Muscle layer of colon (tissue), 2 donors: ENCODE measurements around the gene ERCC8.

Source experiments
- H3K27ac ChIP-seq: one replicate; pipeline ENCODE4 v1.7.0; 2013; ENCODE audit warnings: low read depth, mild to moderate bottlenecking, low read length, moderate library complexity
- H3K27me3 ChIP-seq, 2 donors: one replicate each; pipeline ENCODE4 v1.7.0; 2013; ENCODE audit warnings: low read length in 2 of 2, mild to moderate bottlenecking in 2 of 2; ENCODE audit not compliant: insufficient read depth in 2 of 2, control insufficient read depth in 1 of 2
- H3K36me3 ChIP-seq: one replicate; pipeline ENCODE4 v1.7.0; 2013; ENCODE audit warnings: mild to moderate bottlenecking, low read length; ENCODE audit not compliant: insufficient read depth
- H3K4me1 ChIP-seq: one replicate; pipeline ENCODE4 v1.7.0; 2013; ENCODE audit warnings: mild to moderate bottlenecking, low read length; ENCODE audit not compliant: insufficient read depth
- H3K4me3 ChIP-seq, 2 donors: one replicate each; pipeline ENCODE4 v1.7.0; 2013; ENCODE audit warnings: low read length in 2 of 2, low read depth in 1 of 2, mild to moderate bottlenecking in 1 of 2, moderate library complexity in 1 of 2
- H3K9ac ChIP-seq: one replicate; pipeline ENCODE4 v1.7.0; 2013; ENCODE audit warnings: low read length
- H3K9me3 ChIP-seq: one replicate; pipeline ENCODE4 v1.7.0; 2013; ENCODE audit warnings: mild to moderate bottlenecking, low read length
- donor health status: abdominal sarcoma.
- donor health status: Adenocarcinoma of cecum.

The ERCC8 gene

GRCh38 chr5:60961685-60962084 is 16.8 kb upstream of the ERCC8 start:
- Histone ChIP-seq H3K36me3 (no peaks in the 10 kb centered on the region), H3K9me3 (no peaks in the 10 kb centered on the region), H3K4me3 (no peak overlapping the region), H3K9ac (no peak overlapping the region), H3K27me3 (no peaks in the 10 kb centered on the region), H3K27ac (no peak overlapping the region), H3K4me1 (no peaks in the 10 kb centered on the region)

DNA sequence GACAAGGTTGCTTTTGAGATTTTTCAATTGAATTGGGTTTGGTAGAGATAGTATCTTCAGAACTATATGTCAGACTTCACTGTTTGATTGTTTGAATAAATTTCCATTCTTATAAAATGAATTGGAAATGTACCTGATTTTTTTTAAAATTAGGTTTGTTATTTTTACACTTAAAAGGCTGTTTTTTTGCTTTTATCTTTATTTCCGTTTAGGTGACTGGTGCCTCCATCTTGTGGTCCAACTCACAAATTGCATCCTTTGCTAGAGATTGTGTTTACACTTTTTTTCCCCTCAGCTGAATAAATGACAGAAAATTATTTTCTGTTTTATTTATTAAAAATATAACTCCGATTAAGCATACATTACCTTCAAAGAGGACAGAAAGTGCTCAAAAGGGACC is 15.7 kb upstream of the ERCC8 start:
- no peak overlapping the region for H3K4me3 ChIP-seq
- no peak overlapping the region for H3K27ac ChIP-seq
- no peak overlapping the region for H3K9ac ChIP-seq
- H3K9me3 ChIP-seq = no peaks in the 10 kb centered on the region
- no peaks in the 10 kb centered on the region for H3K36me3 ChIP-seq
- H3K27me3 ChIP-seq = no peaks in the 10 kb centered on the region
- H3K4me1 ChIP-seq = no peaks in the 10 kb centered on the region

DNA sequence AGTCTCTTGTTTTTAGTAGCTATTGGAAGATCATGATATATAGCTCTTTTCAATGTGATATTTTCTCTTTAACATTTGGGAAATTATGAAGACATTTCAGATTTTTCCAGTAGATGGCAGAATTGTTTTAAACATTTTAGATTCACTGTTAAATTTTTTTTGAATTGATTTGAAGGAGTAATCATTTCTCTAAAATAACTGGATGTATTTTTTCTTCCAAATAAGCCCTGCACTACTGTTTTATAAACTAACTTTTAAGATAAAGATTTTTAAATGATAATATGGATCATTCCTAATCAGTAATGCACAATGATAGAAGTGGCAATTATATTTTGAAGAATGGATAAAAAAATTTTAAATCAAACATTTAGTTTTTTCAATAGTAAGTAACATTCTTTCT is 14.3 kb upstream of the ERCC8 start:
- no peaks in the 10 kb centered on the region for H3K27me3 ChIP-seq
- H3K36me3 ChIP-seq = no peaks in the 10 kb centered on the region
- H3K4me1 ChIP-seq = no peaks in the 10 kb centered on the region
- no peak overlapping the region for H3K9ac ChIP-seq
- no peaks in the 10 kb centered on the region for H3K9me3 ChIP-seq
- H3K4me3 ChIP-seq = no peak overlapping the region
- H3K27ac ChIP-seq = no peak overlapping the region

DNA sequence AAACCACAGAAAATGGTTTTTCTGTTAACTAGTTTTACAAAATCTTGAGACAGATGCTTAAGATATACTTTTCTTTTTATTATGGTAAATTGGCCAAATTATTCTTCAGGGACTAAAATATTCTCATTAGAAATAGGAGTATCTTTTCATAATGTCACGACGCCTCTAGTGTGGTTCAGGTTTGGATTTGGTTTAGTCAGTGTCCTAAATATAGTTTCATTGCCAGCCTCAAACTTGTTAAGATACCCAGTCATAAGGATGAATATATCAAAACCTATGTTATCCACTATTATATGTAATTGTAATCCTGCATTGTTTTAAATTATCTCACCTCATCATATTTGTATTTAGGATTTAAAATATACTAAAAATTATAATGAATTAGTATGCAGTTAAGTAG is 13.8 kb upstream of the ERCC8 start:
- H3K27ac ChIP-seq = no peak overlapping the region
- H3K4me3 ChIP-seq = no peak overlapping the region
- H3K4me1 ChIP-seq = no peaks in the 10 kb centered on the region
- no peaks in the 10 kb centered on the region for H3K27me3 ChIP-seq
- H3K9me3 ChIP-seq = no peaks in the 10 kb centered on the region
- H3K9ac ChIP-seq = no peak overlapping the region
- H3K36me3 ChIP-seq = no peaks in the 10 kb centered on the region

DNA sequence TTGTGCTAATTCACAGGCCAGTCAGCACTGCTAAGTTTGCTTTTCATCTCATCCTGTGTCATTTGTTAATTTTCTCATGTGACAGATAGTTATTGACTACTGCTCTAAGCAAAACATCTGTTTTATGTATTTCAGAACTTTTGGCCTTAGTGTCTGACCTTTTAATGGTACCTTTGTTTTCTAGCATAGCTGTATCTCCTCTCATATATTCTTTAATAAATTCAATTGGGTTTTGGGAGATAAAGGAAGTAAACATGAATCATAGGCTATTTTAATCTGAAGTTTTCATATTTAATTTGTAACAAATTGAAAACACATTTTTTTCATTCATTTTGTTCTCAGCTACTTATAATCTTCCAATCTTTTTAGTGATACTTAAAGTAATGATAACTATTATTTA is 13.2 kb upstream of the ERCC8 start:
- no peak overlapping the region for H3K27ac ChIP-seq
- no peak overlapping the region for H3K4me3 ChIP-seq
- H3K4me1 ChIP-seq = no peaks in the 10 kb centered on the region
- no peaks in the 10 kb centered on the region for H3K27me3 ChIP-seq
- no peaks in the 10 kb centered on the region for H3K9me3 ChIP-seq
- no peak overlapping the region for H3K9ac ChIP-seq
- no peaks in the 10 kb centered on the region for H3K36me3 ChIP-seq

GRCh38 chr5:60955239-60955638 is 10.4 kb upstream of the ERCC8 start:
- Histone ChIP-seq H3K27me3 (no peaks in the 10 kb centered on the region), H3K27ac (no peak overlapping the region), H3K4me1 (no peaks in the 10 kb centered on the region), H3K9me3 (no peaks in the 10 kb centered on the region), H3K4me3 (no peak overlapping the region), H3K36me3 (no peaks in the 10 kb centered on the region), H3K9ac (no peak overlapping the region)

DNA sequence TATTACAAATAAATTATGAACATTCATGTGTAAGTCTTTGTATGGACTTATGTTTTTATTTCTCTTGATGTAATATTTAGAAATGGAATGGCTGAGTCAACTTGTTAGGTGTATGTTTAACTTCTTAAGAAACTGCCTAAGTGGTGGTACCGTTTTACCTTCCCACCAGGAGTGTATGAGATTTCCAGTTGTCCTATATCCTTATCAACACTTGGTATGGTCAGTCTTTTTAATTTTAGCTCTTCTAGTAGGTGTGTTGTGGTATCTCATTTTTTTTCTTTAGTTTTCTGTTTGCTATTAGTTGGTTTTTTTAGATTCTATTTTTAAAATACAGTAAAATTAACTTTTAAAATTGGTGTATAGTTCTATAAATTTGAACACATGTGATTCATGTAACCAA is 3.9 kb upstream of the ERCC8 start:
- Histone ChIP-seq H3K9ac (no peak overlapping the region), H3K4me1 (peaks cover 6% of the 10 kb centered on the region), H3K27me3 (no peaks in the 10 kb centered on the region), H3K36me3 (no peaks in the 10 kb centered on the region), H3K27ac (no peak overlapping the region), H3K9me3 (no peaks in the 10 kb centered on the region), H3K4me3 (no peak overlapping the region)

DNA sequence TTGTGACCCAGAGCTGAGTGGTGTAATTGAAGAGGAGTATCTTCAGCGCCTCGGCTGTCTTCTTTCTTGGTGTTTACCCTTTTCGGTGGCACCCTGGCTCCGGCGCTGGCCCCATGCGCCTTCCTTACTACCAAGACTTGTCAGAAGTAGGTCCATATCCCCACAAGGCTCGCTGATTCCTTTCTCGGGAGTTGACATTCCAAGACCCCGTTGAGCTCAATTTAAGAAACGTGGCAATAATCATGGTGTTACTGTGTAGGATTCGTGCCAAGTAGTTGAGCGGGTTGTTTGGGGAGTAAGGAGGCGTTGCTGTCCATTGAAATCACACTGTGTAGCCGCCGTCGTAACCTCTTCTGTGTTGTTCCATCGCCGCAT is 930 bp upstream of the ERCC8 start:
- peaks cover 6% of the 10 kb centered on the region for H3K4me1 ChIP-seq
- H3K36me3 ChIP-seq = no peaks in the 10 kb centered on the region
- H3K27ac ChIP-seq = peak overlapping the region; percentile 90
- peak overlapping the region; percentile 85 for H3K9ac ChIP-seq
- H3K4me3 ChIP-seq = peak overlapping the region; percentile 80 to 87
- H3K27me3 ChIP-seq = no peaks in the 10 kb centered on the region
- no peaks in the 10 kb centered on the region for H3K9me3 ChIP-seq

- Histone ChIP-seq H3K9ac (no peak overlapping the region), H3K9me3 (no peaks in the 10 kb centered on the region), H3K36me3 (no peaks in the 10 kb centered on the region), H3K4me3 (no peak overlapping the region), H3K27ac (no peak overlapping the region), H3K4me1 (peaks cover 6% of the 10 kb centered on the region), H3K27me3 (no peaks in the 10 kb centered on the region)
These were observed 1.2 kb downstream of the ERCC8 start for GRCh38 chr5:60943624-60944023.

GRCh38 chr5:60929024-60929423 is 15.8 kb downstream of the ERCC8 start:
- H3K27ac ChIP-seq = no peak overlapping the region
- no peaks in the 10 kb centered on the region for H3K36me3 ChIP-seq
- no peak overlapping the region for H3K4me3 ChIP-seq
- H3K9ac ChIP-seq = no peak overlapping the region
- no peaks in the 10 kb centered on the region for H3K27me3 ChIP-seq
- no peaks in the 10 kb centered on the region for H3K4me1 ChIP-seq
- H3K9me3 ChIP-seq = no peaks in the 10 kb centered on the region

DNA sequence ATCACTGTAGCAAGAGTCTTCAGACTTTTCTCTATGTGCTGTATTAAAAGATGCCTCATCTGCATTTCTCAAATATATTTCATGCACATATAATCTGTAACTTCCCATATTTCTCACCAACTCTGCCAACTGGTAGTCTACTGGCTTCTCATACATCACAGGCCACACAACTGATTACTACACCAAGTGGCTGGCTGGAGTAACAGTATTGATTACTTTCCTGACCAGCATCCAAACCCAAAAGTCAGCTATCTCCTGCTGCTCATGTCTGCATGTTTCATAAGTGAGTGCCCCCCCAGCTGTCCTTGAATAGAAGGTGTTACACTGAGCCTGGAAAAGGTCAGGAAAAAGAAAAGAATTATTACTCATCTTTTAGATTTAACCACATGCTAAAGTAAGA is 17.4 kb downstream of the ERCC8 start:
- Histone ChIP-seq H3K9ac (no peak overlapping the region), H3K27me3 (no peaks in the 10 kb centered on the region), H3K4me3 (no peak overlapping the region), H3K9me3 (no peaks in the 10 kb centered on the region), H3K4me1 (no peaks in the 10 kb centered on the region), H3K27ac (no peak overlapping the region), H3K36me3 (no peaks in the 10 kb centered on the region)

- Histone ChIP-seq H3K27ac (no peak overlapping the region), H3K9ac (no peak overlapping the region), H3K4me1 (no peaks in the 10 kb centered on the region), H3K9me3 (no peaks in the 10 kb centered on the region), H3K27me3 (no peaks in the 10 kb centered on the region), H3K4me3 (no peak overlapping the region), H3K36me3 (no peaks in the 10 kb centered on the region)
These were observed 26.4 kb downstream of the ERCC8 start for GRCh38 chr5:60918466-60918865.
